GM18505 (cell line): ENCODE data around the gene DDC.

Experiments
- ATAC-seq: cut with Tn5 transposase; IDR thresholded peaks from one replicate; pipeline ENCODE4 v1.9.1; 2021; ENCODE audit not compliant: unreplicated experiment
- POLR2A ChIP-seq: IDR thresholded peaks from 4 replicates; pipeline ENCODE4 v1.6.1; 2011; ENCODE audit warnings: borderline replicate concordance; ENCODE audit not compliant: insufficient read depth, insufficient read length; ENCODE audit errors: extremely low read depth

Gene DDC

DNA sequence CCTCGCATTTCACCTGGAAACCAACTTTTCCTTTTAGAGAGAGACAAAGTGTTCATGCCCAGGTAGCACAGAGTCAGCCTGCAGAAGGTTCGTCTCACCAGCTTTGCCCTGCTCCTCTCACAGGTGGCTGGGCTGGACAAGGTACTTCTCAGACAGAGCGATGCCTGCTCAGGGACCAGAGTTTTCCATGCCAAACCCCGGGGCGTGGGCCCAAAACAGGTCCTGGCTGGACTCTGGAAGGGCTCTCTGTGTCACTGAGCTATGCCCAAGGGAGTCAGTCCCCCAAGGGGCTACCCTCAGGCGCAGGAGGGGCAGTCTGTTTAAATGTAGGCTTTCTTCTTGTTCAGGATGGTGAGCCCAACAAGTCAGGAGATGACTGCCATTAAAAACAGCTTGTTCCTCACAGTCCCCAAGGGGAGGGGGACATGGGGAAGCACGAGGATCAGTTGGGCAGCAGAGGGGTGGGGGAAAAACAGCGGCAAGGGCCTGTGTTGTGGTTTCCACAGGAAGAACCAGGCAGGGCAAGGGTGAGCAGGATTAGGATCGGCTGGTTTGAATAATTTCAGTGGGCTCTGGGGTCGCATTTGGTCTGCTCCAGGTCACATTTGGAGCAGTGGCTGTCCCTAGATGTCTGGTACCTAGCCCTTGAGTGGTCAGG lies 59.5 kb downstream of the DDC start:
- no peak for ATAC-seq
- TF ChIP-seq POLR2A: no peak

DNA sequence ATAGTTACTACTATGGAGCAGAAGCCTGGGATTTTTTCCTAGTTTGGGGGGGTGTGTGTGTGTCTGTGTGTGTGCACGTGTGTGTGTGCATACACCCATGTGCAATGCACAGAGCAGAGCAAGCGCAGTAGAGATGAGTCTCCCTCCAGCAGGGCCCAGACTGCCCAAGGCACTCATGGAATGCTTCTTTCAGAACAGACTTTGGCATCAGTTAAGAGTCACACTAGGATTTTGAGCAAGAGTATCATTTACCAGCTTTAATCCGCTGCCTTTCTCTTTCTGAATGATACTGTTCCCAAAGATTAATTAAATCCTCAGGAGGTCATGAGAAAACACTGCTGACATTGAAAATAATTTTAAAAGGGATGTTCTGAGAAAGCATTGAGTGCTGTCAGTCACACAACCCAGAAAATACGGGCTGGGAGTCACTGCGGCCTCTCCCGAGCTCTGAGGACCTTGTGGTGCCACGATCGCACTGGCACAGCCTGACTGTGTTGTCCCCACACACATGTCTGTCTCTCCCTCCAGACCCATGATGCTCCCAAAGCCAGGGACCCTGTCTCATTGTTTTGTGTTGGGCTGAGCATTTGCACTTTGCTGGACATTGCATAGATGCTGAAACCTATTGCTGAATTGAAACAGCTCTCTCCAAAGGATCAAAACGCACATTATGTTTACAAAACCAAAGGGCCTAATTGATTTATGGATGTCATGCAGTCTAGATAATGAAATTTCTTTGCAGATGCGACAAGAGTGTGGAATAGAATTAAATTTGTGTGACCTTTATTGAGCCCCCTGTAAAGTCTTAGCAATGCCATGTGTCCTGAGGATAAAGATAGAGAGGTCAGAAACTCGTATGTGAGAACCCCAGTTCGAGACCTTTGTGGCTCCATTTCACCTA lies 60.3 kb downstream of the DDC start:
- TF ChIP-seq POLR2A: no peak
- ATAC-seq: no peak

DNA sequence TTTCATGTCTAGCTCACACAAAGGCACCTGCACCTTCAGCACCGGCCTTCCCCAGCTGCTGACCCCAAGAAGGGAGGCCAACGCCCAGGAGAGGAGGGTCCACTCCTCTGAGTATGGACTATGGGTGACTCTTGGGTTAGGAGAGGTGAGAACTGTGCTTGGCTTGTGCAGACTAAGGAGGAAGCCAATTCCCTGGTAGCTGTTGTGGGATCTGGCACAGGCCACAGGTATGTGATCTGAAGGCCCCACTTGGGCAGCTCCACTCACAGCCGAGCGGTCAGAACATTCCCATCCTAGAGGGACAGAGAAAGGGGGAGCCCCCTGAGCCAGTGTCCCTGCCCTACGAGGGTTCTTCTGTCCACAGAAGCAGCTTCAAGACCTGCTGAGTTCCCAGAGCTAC lies 62.3 kb downstream of the DDC start:
- no peak for ATAC-seq
- TF ChIP-seq POLR2A: no peak

DNA sequence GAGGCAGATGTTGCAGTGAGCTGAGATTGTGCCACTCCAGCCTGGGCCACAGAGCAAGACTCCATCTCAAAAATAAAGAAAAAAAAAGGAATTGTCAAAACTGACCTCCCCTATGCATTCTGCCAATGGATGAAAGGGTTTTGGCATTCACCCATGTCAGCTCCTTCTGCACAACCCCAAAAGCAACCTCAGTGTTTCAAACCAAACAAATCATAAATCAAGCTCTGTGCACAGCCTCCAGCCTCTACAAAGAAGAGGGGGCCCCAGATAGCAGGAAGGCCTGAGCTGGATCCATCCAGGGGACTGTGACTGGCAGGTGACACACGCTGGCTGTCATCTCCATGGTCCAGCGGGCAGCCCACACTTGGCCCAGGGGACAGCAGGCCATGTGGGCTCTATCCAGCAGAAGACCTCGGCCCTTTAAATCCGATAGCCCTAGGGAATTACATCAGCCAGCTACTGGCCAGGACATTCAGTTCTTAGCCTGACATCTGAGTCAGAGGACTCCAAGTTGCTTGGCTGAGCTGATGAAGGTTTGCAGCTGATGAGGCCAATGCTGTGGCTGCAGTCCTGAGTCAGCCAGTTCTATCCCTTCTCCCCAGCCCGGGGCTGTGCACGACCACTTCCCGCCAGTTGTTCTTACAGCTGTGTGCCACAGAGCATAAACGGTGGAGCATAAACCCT lies 63.1 kb downstream of the DDC start:
- no peak for TF ChIP-seq POLR2A
- ATAC-seq: no peak

DNA sequence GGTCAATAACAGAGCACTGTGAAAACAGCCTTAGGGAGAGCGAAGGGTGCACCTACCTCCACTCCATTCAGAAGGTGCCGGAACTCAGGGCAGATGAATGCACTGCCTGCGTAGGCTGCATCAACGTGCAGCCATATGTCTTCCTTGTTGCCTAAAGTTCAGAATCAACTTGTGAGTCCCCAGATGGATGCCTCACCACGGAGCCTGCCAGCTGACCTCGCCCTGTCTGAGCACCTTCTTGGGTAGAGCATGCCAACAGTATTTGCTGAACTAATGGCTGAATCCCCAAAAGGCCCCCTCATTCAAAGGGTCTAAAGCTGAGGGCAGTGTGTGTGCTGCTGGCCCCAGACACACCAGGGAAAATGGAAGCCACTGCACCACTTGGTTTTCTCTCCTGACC lies 66.1 kb downstream of the DDC start:
- no peak for TF ChIP-seq POLR2A
- no peak for ATAC-seq

DNA sequence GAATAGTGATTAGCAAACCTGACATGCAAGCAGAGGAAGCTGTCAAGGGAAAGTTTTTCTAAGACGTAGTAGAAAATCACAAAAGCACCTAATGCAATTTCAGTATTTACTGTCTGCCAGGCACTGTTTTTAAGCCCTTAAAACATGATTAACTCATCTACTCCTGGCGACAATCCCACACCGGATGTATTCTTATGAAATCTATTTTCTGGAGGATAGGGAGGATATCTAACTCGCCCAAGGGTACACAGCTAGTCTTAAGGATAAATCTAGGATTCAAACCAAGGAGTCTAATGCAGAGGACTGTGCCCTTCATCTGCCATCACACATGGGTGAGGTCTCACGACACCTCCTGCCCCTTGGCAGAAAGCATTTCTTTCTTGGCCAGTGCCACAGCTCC lies 67.2 kb downstream of the DDC start:
- no peak for TF ChIP-seq POLR2A
- ATAC-seq: no peak

DNA sequence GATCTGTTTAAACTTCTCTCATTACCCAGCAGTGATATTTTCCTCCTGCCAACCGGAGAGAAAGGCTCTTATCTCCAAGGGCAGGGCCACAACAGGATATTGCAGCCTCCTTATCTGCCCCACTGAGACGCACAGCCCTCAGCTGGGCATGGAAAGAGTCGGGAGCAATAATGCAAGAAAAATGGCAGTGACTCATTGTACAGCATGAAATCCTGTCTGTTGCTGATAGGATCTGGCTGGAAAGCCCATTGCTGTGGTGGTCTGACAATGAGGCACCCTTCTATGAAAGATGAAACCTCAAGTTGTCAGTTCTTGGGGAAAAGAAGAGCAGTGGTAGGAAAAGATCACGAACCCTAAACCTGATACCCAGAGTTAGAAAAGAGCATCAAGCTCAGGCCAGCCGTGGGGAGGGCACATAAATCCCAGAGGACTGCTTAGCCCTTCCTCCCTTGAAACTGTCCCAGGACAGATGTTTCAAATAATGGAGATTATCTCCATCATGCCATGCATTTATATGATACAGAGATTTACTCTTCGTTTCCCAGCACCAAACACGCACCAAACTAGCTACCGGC lies 68.0 kb downstream of the DDC start:
- no peak for ATAC-seq
- no peak for TF ChIP-seq POLR2A

DNA sequence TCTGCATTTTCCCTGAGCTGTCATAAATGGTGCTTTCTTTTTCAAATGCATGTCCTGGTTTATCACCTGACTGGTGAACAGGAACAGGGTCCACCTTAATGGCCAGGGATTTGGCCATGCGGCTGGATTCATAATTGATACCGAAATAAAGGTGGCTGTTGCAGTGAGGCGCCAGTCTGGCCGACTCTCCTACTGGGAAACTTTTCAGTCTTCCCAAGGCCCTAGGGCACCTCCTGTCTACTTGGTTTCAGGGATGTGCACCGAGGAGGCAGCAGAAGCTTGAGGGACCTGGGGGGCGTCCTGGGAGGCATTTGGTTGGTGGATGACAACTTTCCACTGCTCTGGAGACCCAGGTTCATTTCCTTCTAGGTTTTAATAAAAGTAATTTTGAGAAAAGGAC lies 68.6 kb downstream of the DDC start:
- no peak for TF ChIP-seq POLR2A
- ATAC-seq: no peak

DNA sequence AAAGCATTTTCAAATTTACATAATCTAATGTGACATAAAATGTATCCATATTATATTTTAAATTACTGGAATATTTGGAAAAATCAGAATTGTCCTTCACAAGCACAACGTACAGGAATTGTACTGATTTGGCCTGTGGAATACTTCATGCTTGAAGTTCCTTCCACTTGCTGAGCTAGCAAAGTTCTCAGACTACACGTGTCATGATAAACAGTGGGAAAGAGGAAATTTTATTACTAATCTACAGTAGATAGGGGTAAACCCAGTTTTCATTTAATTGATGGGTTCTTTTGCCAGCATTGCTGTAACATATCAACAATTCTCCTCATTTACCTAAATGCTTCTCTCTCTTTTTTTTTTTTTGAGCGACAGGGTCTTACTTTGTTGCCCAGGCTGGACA lies 69.5 kb downstream of the DDC start:
- no peak for TF ChIP-seq POLR2A
- no peak for ATAC-seq

DNA sequence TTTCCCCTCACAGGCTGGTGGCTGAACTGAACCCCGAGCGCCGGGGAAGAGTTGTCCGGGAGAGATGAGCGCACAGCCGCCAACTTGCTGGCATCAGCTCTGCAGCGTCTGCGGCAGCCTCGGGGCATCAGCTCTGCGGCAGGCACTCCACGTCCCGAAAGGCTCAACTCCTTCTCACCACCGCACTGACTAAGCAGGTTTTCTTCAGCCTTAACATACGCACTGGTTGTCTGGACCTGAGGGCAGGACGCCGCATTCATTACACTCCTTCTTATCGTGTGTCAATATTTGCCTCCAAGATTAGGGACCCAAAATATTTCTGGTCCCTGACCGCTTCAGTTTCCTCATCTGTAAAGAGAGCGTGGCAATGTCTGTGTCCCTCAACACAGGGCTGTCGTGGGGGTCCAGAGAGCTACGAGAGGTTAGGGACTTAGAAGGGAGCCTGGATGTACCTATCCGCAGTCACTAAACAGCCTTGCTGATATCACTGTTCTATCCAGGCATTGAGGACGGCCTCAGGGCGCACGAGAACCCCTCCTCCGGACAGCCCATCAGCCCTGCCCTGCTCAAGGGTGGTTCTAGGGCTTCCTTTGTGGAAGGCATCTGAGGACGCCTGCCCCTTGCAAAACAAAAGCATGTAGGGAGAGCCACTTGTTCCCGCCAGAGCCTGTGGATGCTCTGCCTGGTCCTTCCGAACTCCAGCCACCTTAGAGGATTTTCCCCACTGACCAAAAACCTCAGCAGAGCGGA lies 72.3 kb downstream of the DDC start:
- no peak for ATAC-seq

DNA sequence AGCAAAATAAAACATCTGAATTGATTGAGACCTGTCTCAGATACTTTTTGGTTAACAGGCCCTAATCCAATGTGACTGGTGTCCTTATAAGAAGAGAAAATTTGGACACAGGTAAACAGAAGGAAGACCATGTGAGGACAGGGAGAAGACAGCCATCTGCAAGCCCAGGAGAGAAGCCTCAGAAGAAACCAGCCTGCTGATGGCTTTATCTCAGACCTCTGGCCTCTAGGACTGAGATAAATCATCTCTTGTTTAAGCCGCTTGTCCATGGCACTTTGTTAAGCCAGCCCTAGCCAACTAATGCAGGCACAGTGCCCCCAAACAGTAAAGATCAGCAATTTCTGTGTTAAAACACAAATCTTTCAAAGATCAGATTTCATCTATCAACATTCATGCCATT lies 73.3 kb downstream of the DDC start:
- no peak for ATAC-seq
- TF ChIP-seq POLR2A: no peak

More for the DNA sequence above, 72.3 kb downstream of the DDC start:
- TF ChIP-seq POLR2A: no peak

DNA sequence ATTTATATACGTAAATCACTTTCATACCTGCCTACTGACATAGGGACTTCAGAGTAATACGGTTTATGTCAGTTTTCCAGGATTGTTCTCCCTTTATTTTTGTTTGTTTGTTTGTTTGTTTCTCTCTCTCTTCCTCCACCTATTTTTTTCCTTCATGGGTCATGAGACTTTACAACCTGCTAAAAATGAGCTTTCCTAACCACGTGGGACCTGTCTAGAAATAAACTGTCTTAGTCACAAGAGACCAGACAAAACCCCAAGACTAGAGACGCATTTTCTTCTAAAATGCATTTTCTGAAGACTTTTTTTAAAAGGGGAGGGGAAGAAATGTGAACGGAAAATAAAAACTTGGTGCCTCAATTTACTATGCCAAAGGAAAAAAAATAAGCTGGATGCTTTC lies 74.0 kb downstream of the DDC start:
- no peak for ATAC-seq
- TF ChIP-seq POLR2A: no peak

DNA sequence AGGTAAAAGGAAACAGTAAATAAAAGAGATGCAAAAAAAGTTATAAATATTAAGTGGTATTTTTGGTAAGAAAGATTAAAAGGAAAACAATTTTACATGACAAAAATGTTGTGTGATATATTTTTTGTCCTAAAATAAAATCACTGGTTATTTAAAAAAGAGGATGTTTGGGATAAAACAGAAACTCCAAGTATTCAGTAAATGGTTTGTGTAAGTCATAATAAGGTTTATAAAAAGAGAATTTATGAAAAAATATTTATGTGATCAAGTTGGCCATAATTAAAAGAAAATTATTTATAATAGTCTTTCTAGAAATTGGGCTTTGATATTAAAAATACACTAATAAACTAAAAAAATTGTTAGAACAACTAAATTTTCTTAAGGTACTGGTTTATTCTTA lies 76.8 kb downstream of the DDC start:
- no peak for ATAC-seq
- no peak for TF ChIP-seq POLR2A

DNA sequence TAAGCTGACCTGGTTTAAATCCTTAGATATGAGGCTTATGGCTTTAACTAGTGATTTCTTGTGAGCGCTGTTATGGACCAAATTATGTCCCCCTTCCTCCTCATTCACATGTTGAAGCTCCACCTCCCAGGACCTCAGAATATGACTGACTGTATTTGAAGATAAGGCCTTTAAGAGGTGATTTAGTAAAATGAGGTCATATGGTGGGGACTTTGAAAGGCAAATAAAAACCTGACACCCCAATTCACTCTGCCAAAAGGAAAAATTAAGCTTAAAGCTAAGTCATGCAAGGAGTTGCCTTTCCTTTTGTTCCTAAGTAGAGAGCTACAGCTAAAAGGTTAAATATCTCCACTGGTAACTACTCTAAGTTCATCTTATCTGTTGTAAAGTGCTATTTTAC lies 78.7 kb downstream of the DDC start:
- TF ChIP-seq POLR2A: no peak
- ATAC-seq: no peak

DNA sequence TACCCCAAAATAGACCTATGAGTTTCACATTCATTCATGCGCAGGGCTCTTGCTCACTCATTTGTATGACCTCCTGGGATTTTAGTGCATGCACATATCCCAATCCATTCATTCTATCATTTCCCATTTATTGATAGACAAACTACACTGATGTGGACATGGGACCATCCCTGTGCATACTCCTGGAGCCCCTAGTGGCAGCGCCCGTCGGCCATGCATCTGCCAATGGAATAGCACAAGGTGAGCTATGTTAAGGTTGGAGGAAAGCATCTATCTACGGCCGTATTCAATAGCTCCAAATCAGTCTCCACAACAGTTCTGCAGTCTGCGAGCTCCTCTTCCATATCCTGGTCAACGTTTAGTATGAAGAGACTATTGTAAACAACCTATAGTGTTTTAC lies 83.3 kb downstream of the DDC start:
- ATAC-seq: no peak
- no peak for TF ChIP-seq POLR2A
